ENCODE measurements around the gene PEPD. TPM values are rescaled to one million over a fixed set of nuclear protein-coding genes. Genes with fewer than 3 reads are reported as not detected.

PEPD gene
- polyA plus RNA-seq, 1 donor from 2014 or later, result 43.9 TPM

GRCh38 chr19:33484226-33484774, 37.3 kb downstream of the PEPD start:
- H3K9me2 ChIP-seq (ENCODE audit: insufficient read depth, low read length), result no peaks in the 10 kb centered on the region
- H3K4me3 ChIP-seq (ENCODE audit: low read length), result no peak overlapping the region

GRCh38 chr19:33482476-33482875, 39.1 kb downstream of the PEPD start:
- TF ChIP-seq EZH2 (IDR thresholded peaks at IDR 0.05; ENCODE audit: borderline replicate concordance, insufficient read depth, low read length, poor library complexity, severe bottlenecking), result no peak
- TF ChIP-seq REST (IDR thresholded peaks at IDR 0.05; ENCODE audit: borderline replicate concordance), result no peak
- no peak for TF ChIP-seq CTCF (IDR thresholded peaks at IDR 0.05; ENCODE audit: poor library complexity, severe bottlenecking)
- no peak for TF ChIP-seq TAF1 (IDR thresholded peaks at IDR 0.05; ENCODE audit: low read depth)
- no peaks in the 10 kb centered on the region for H4K20me1 ChIP-seq (ENCODE audit: insufficient read depth)
- no peaks in the 10 kb centered on the region for H3K9me2 ChIP-seq (ENCODE audit: insufficient read depth, low read length)
- no peak overlapping the region for H3K4me2 ChIP-seq (ENCODE audit: low read length)
- no peak overlapping the region for H2AFZ ChIP-seq (ENCODE audit: low read depth, low read length)
- no peaks in the 10 kb centered on the region for H3F3A ChIP-seq (ENCODE audit: insufficient read depth, low read length, poor library complexity, severe bottlenecking)
- H3K36me3 ChIP-seq (ENCODE audit: insufficient read depth, low read length), result peaks cover 2% of the 10 kb centered on the region
- H3K9me3 ChIP-seq (ENCODE audit: low read length), result peaks cover 3% of the 10 kb centered on the region
- no peaks in the 10 kb centered on the region for H3K27me3 ChIP-seq (ENCODE audit: insufficient read depth, low read depth, low read length)
- no peak overlapping the region for H3K9ac ChIP-seq (ENCODE audit: low read length)
- H3K4me3 ChIP-seq (ENCODE audit: low read length), result no peak overlapping the region
- no peaks in the 10 kb centered on the region for H3K79me2 ChIP-seq (replicated peaks; ENCODE audit: insufficient read depth, low read length)
- H3K27ac ChIP-seq (ENCODE audit: low read length), result no peak overlapping the region

More at GRCh38 chr19:33484226-33484774, 37.3 kb downstream of the PEPD start:
- TF ChIP-seq REST (IDR thresholded peaks at IDR 0.05; ENCODE audit: borderline replicate concordance), result no peak
- no peaks in the 10 kb centered on the region for H3K9me3 ChIP-seq (ENCODE audit: low read length)
- H4K20me1 ChIP-seq (ENCODE audit: insufficient read depth), result no peaks in the 10 kb centered on the region
- no peaks in the 10 kb centered on the region for H3K36me3 ChIP-seq (ENCODE audit: insufficient read depth, low read length)
- no peaks in the 10 kb centered on the region for H3K27me3 ChIP-seq (ENCODE audit: insufficient read depth, low read depth, low read length)
- no peak overlapping the region for H3K9ac ChIP-seq (ENCODE audit: low read length)
- H3K79me2 ChIP-seq (replicated peaks; ENCODE audit: insufficient read depth, low read length), result no peaks in the 10 kb centered on the region
- no peaks in the 10 kb centered on the region for H3F3A ChIP-seq (ENCODE audit: insufficient read depth, low read length, poor library complexity, severe bottlenecking)
- H2AFZ ChIP-seq (ENCODE audit: low read depth, low read length), result no peak overlapping the region
- H3K4me2 ChIP-seq (ENCODE audit: low read length), result no peak overlapping the region
- no peak overlapping the region for H3K27ac ChIP-seq (ENCODE audit: low read length)
